Measurements from ENCODE around the gene KCP. TPM values are rescaled to one million over a fixed set of nuclear protein-coding genes. Genes with fewer than 3 reads are reported as not detected.

Gene KCP
- total and polyA plus RNA-seq, 10 of the 15 experiments (the other 5 are each of a cell fraction or from before 2014, with no cell fraction given) = 0.05 to 7.8 (median 2.5) TPM

DNA sequence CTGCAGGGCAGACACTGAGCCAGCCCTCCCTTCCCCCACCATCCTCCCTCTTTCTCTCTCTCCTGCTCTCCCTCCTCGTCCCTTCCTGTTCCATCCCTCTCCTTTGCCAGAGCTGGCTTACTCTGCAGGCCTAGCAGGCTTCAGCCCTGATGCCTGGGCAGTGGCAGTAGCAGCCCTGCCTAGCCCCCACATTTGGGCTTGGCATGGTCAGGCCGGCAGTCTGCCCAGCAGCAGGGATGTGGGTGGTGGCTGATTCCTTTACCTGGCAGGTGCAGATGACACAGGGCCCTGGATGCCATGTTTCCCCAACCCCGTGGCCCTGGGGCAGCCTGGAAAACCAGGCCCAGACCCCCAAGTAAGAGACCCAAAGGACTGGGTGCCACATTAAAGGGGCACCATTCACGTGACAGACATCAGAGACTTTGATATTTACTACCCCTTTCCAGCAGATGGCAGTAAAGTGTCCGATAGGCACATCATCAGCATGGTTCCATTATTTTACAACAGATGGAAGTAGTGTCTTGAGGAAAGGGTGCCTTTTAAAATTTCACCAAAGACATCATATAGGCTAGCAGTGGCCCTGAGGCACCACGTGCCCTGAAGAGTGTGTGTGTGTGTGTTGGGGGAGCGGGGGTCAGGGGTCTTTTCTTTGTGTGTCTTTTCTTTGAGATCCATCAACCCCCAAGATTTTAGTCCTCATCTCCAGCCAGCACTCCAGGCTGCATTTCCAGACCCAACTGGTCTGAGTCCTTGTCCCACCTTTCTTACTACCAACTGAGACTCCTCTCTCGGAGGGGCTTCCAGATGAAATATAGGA, 5.9 kb downstream of the KCP start (continued):
- TF ChIP-seq IRF5 (IDR thresholded peaks at IDR 0.05; ENCODE audit: borderline replicate concordance) (no peak), CREB1 (IDR thresholded peaks at IDR 0.05; ENCODE audit: low read depth) (0 out of 2 replicates have a peak, but pooled peaks have one; percentile 10), BHLHE40 (IDR thresholded peaks at IDR 0.05; ENCODE audit: borderline replicate concordance in 1 of 2, low read depth in 2 of 2, low read length in 1 of 2) (peak; percentile 93 to 95), EGR1 (IDR thresholded peaks at IDR 0.05; ENCODE audit: borderline replicate concordance in 1 of 2, low read depth in 2 of 2, low read length in 2 of 2) (no peak), FOXK2 (IDR thresholded peaks at IDR 0.05) (no peak), KDM1A (IDR thresholded peaks at IDR 0.05; ENCODE audit: borderline replicate concordance) (no peak), TCF3 (IDR thresholded peaks at IDR 0.05; ENCODE audit: borderline replicate concordance, insufficient read depth, low read depth, low read length) (no peak), TCF12 (IDR thresholded peaks at IDR 0.05; ENCODE audit: low read depth, low read length) (no peak), POU2F2 (IDR thresholded peaks at IDR 0.05; ENCODE audit: borderline replicate concordance, low read depth, low read length) (no peak), LARP7 (IDR thresholded peaks at IDR 0.05) (no peak), TCF7 (IDR thresholded peaks at IDR 0.05; ENCODE audit: borderline replicate concordance) (no peak), ZBTB4 (CRISPR knock-in tag; IDR thresholded peaks at IDR 0.05) (no peak), MYC (IDR thresholded peaks at IDR 0.05; ENCODE audit: insufficient read depth, insufficient read length, insufficient replicate concordance, low read length, severe bottlenecking) (no peak), ATF2 (IDR thresholded peaks at IDR 0.05; ENCODE audit: low read length) (no peak)

Measured in GM12878 (cell line).